Temporal lobe (tissue), 1 donor: Measurements from ENCODE around the gene SYNDIG1L. TPM values are rescaled to one million over a fixed set of nuclear protein-coding genes. Genes with fewer than 3 reads are reported as not detected.

ENCODE experiments used
- total RNA-seq: library from RNA; depleted of rRNA; stranded (reverse); fragments of >200 nt; gene quantifications from one replicate; pipeline ENCODE4 v1.2.3, GENCODE V29; 2014

SYNDIG1L gene
- total RNA-seq, 1 donor from 2014 or later = 0.98 TPM

Other genes starting within 250 kb of the SYNDIG1L start
- gene VSX2, start 186.8 kb downstream of the SYNDIG1L start, total RNA-seq = not detected
- gene ABCD4, start 123.3 kb downstream of the SYNDIG1L start, total RNA-seq = 24.8 TPM
- not detected for gene VRTN, start 77.7 kb downstream of the SYNDIG1L start, total RNA-seq
- 10.6 TPM for gene NPC2, start 67.1 kb upstream of the SYNDIG1L start, total RNA-seq
- 15.2 TPM for gene ISCA2, start 67.6 kb upstream of the SYNDIG1L start, total RNA-seq
- gene LTBP2, start 186.0 kb upstream of the SYNDIG1L start, total RNA-seq = 1.5 TPM